Glomerular endothelial cell (primary cell): ENCODE measurements around the gene TGFB1I1. TPM values are rescaled to one million over a fixed set of nuclear protein-coding genes. Genes with fewer than 3 reads are reported as not detected.
"Not testable (repeated sequence)": the region's sequence is repeated elsewhere in the genome, so short reads cannot be mapped to it uniquely, and the experiment has no call there.

Source experiments
- DNase-seq: peaks from one replicate; pipeline ENCODE4 v3.0.0-alpha.2; 2011; ENCODE audit warnings: low read depth, low spot score; ENCODE audit errors: extremely low read depth
- total RNA-seq: library from RNA; depleted of rRNA; stranded (reverse); fragments of >200 nt; gene quantifications from 2 replicates; pipeline ENCODE4 v1.2.3, GENCODE V29; 2015

Gene TGFB1I1
- total RNA-seq, 1 donor from 2014 or later, result 143 TPM

DNA sequence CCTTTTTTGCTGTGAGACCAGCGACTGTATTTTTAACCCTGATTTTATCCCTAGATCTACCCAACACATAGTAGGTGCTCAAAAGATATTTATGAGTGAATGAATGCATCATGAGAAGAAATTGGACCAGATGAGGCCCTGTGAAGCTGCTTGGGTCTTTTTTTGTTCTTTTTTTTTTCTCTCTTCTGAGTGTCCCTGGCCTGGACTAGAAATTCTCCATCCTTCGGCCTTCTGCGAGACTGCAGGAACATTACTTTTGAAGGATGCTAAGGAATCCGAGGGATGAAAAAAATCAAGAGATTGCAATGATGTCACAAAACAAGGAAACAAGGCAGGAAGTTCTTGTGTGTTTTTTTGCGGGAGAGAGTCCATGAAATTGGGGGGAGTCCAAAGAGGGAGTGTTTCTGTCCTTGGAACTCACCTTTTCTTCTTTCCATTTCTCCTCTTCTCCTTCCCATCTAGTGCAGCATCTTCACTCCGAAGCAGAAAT, 36.8 kb downstream of the TGFB1I1 start:
- DNase-seq, result no peak

DNA sequence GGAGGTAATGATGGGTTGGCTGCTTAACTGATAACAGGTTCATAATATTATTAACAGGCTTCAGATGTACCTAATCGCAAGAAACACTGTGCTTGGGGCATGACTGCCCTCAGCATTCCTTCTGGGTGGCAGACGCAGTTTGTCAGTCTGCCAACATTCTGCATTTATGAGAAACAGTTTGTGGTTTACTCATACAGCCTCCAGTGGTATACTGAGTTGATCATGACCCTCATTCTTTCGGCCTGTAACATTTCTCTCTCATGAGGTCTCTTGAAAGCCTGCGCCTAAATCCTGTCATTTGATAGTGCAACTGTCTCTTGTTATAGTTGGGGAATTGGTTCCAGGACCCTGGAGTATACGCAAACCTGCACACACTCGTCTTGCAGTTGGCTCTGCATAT, 41.2 kb downstream of the TGFB1I1 start:
- no peak for DNase-seq

DNA sequence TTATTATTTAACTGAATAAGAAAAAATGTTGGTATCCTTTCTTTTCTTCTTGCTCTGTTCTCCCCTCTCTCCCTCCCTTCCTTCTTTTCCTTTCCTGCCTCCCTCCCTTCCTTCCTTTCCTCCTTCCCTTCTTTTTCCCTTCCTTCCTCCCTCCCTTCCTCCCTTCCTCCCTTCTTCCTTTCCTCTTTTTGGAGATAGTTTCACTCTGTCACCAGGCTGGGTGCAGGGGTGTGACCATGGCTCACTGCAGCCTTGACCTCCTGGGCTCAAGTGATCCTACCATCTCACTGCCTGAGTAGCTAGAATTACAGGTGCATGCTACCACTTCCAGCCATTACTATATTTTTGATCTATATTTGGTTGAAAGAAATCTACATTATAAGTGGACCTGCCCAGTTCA, 41.9 kb downstream of the TGFB1I1 start:
- DNase-seq, result no peak

DNA sequence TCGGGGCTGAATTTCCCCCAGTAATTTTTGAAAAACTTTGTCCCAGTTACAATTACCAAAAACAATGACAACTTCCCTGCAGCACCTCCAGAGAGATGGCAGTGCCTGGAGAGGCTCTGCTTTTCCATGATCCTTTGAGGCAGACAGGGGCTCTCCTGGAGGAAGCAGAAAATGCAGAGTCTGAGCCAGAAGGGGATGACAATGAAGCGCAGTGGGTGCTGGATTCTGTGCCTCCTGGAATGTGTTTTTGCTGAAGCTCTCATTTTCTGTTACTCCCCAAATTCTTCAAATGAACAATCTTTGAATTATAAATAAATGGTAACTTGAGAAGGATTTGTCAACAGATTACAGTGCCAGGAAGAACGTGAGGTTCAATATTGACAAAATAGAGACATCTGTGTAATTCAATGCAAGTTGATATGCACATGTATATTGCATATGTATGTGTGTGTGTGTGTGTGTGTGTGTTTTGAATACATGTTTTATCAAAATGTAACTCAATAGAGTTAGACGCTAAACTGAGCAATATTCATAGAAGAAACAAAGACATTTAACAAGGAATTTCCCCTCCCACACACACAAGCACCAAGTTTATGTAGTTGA, 45.9 kb downstream of the TGFB1I1 start:
- DNase-seq, result no peak

DNA sequence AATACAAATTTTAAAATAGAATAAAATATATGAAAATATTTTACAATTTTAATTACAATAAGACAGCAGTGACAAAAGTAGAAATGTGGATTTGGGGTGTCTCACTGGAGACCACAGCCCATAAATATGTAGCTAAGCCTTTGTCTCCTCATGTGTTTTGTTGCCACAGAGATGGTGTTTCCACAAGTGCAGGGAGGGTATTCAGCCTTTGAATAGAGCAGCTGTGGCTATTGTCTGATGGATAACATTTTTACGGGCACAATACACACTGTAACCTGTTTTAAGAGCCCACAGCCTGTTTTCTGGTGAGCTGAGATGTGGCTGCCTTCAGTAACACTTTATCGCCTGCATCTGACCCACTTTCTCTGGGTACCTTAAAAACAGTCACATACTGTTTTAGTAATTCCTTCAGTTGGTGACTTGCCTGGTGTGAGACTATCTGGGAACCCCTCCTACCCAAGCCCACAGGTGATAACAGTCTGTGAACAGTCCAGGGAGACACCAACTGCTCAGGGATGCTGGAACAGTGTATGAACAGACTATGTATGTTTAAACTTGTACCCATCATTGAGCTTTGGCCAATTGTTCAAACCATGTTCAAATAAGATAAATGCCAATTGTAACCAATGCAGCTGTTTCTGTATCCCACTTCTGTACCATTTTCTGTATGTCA, 47.9 kb downstream of the TGFB1I1 start:
- DNase-seq, result no peak

DNA sequence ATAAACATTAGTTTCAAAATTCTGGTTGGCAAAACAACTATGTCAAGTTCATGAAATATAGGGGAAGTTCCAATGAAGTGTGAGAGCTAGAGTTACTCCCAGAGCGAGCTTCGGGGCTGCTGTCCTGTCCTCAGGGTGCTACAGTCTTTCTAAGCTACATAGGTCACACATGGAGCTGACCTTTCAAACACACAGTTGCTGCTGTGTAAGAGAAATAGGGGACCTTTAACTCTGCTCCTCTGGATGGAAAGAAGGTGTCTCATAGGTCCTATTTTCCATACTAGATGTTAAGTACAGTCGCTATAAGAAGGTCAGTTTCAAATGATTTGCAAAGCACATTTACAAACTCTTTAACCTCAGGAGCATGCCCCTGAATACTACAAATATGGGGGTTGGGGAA, 49.4 kb downstream of the TGFB1I1 start:
- no peak for DNase-seq

DNA sequence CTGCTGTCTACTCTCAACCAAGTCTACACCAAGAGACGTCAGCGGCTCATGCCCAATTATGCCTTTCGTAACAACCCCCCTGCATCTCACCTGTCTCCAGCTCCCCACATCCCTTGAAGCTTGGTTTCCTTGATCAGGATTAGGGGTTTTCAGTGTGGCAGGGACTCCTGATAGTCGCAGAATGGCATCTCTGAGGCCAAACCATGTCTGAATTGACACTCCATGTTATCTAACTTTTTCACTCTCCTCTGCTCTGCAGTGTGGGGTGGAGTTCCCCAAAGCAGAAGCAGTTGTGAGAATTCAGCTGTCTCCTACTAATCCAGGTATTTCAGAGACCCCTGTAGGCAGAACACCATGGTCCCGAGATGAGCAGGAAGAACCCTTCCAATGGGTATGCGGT, 50.1 kb downstream of the TGFB1I1 start:
- no peak for DNase-seq

DNA sequence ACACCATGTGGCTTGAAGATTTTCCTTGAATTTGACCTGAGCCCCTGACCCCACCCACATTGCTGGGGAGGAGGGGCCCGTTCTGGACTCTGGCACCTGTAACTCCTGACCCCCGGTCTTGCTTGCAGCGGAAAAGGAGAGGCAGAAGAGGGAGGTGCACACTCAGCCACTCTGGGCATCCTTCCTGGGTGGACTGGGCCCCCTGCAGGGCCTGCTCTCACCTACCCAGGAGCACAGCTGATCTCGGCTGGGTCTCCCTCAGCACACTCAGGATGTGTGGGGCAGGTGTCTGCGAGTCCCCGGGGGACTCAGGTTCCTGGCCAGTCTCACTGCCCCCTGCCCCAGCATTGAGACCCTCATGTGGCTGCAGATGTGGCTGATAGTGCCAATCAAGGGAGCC, 51.8 kb downstream of the TGFB1I1 start:
- DNase-seq, result not testable (repeated sequence)

DNA sequence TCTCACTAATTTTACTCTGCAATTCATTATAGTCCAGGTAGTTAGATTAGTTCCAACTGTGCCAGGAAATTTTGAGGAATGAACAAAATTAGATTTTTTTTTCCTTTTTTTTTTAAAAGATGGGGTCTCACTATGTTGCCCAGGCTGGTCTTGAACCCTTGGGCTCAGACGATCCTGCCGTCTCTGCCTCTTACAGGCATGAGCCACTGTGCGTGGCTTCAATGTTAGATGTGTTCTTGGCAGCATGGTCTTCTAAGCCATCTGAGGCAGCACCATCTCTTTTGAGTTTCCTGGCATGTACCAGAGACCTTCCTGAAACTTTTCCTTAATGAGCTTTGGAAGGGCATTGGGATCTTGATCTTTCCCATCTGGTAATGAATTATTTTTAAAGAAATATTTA, 53.2 kb downstream of the TGFB1I1 start:
- no peak for DNase-seq

Other genes with a start within 250 kb of the TGFB1I1 start
- gene ITGAM, start 212.2 kb upstream of the TGFB1I1 start, total RNA-seq, result 0.10 and 0.12 TPM in 2 replicates
- gene ITGAX, start 117.0 kb upstream of the TGFB1I1 start, total RNA-seq, result 0.23 and 0.63 TPM in 2 replicates
- not detected in 2 replicates for gene ITGAD, start 78.8 kb upstream of the TGFB1I1 start, total RNA-seq
- gene COX6A2, start 43.8 kb upstream of the TGFB1I1 start, total RNA-seq, result not detected in 2 replicates
- 0.05 and 1.7 TPM in 2 replicates for gene ZNF843, start 29.4 kb upstream of the TGFB1I1 start, total RNA-seq
- gene ARMC5, start 12.7 kb upstream of the TGFB1I1 start, total RNA-seq, result 20.1 and 21.4 TPM in 2 replicates
- gene SLC5A2, start 11.0 kb downstream of the TGFB1I1 start, total RNA-seq, result not detected in 2 replicates
- gene RUSF1, start 36.2 kb downstream of the TGFB1I1 start, total RNA-seq, result 38.2 and 62.0 TPM in 2 replicates
- gene AHSP, start 55.7 kb downstream of the TGFB1I1 start, total RNA-seq, result not detected in 2 replicates